Ascending aorta (tissue), 2 donors: ENCODE results near the gene EPHB2. TPM values are rescaled to one million over a fixed set of nuclear protein-coding genes. Genes with fewer than 3 reads are reported as not detected.

Experiments
- DNase-seq, 2 donors: peaks; one replicate each; pipeline ENCODE4 v3.0.0-alpha.2; 2019; ENCODE audit warnings: low spot score in 2 of 2
- H3K27ac ChIP-seq, 2 donors: fragments of 200-600 bp; sonication (generic); one replicate each; pipeline ENCODE4 v1.5.1; 2016 to 2017; ENCODE audit warnings: mild to moderate bottlenecking in 1 of 2
- H3K27me3 ChIP-seq: fragments of 200-600 bp; sonication (generic); one replicate; pipeline ENCODE4 v1.5.1; 2017
- H3K36me3 ChIP-seq, 2 donors: fragments of 200-600 bp; sonication (generic); one replicate each; pipeline ENCODE4 v1.5.1; 2016
- H3K4me1 ChIP-seq, 2 donors: fragments of 200-600 bp; sonication (generic); one replicate each; pipeline ENCODE4 v1.5.1; 2016 to 2017; ENCODE audit warnings: mild to moderate bottlenecking in 1 of 2
- H3K4me3 ChIP-seq, 2 donors: fragments of 200-600 bp; sonication (generic); one replicate each; pipeline ENCODE4 v1.5.1; 2016 to 2017; ENCODE audit warnings: mild to moderate bottlenecking in 1 of 2
- H3K9me3 ChIP-seq, 2 donors: fragments of 200-600 bp; sonication (generic); one replicate each; pipeline ENCODE4 v1.5.1; 2016
- CTCF ChIP-seq, 3 experiments: fragments of 200-600 bp in 2 of 3; fragments of 450-650 bp in 1 of 3; sonication (generic) in 2 of 3; IDR thresholded peaks; one replicate each; pipeline ENCODE4 v1.5.1; 2016 to 2019; ENCODE audit warnings: antibody characterized with exemption in 3 of 3, mild to moderate bottlenecking in 1 of 3, moderate library complexity in 1 of 3
- intact Hi-C: fragments of 100-400 bp; cut with DNase I; formaldehyde crosslinking; loops from one replicate; pipeline ENCODE4 v1.15.1; 2023
- total RNA-seq: library from RNA; depleted of rRNA; stranded (reverse); fragments of >200 nt; gene quantifications from one replicate; pipeline ENCODE4 v1.1.0, GENCODE V29; 2016

EPHB2 gene
- total RNA-seq, 1 donor from 2014 or later: 3.2 TPM

GRCh38 chr1:22787636-22788035, 77.0 kb downstream of the EPHB2 start:
- no peak for DNase-seq
- TF ChIP-seq CTCF (IDR thresholded peaks at IDR 0.05): no peak
- intact Hi-C loops: no loop called here
- no peak overlapping the region for H3K27ac ChIP-seq
- no peaks in the 10 kb centered on the region for H3K36me3 ChIP-seq
- no peak overlapping the region for H3K4me3 ChIP-seq
- H3K9me3 ChIP-seq: no peaks in the 10 kb centered on the region
- no peaks in the 10 kb centered on the region for H3K4me1 ChIP-seq
- no peaks in the 10 kb centered on the region for H3K27me3 ChIP-seq

- Histone ChIP-seq H3K4me3 (no peak overlapping the region), H3K36me3 (no peaks in the 10 kb centered on the region), H3K9me3 (no peaks in the 10 kb centered on the region), H3K27ac (no peak overlapping the region), H3K27me3 (no peaks in the 10 kb centered on the region), H3K4me1 (no peaks in the 10 kb centered on the region)
- TF ChIP-seq CTCF (IDR thresholded peaks at IDR 0.05): no peak
- intact Hi-C loops: no loop called here
- DNase-seq: no peak
These were observed 77.6 kb downstream of the EPHB2 start for GRCh38 chr1:22788254-22788661.

- Histone ChIP-seq H3K4me3 (no peak overlapping the region), H3K36me3 (no peaks in the 10 kb centered on the region), H3K27ac (no peak overlapping the region), H3K27me3 (no peaks in the 10 kb centered on the region), H3K4me1 (peaks cover 0 to 1% of the 10 kb centered on the region in 2 donors), H3K9me3 (no peaks in the 10 kb centered on the region)
- no peak for DNase-seq
- no peak for TF ChIP-seq CTCF (IDR thresholded peaks at IDR 0.05)
- intact Hi-C loops: no loop called here
These were observed 78.8 kb downstream of the EPHB2 start for GRCh38 chr1:22789356-22789994.

GRCh38 chr1:22790232-22791008, 79.8 kb downstream of the EPHB2 start:
- intact Hi-C loops: no loop called here
- Histone ChIP-seq H3K4me1 (peaks cover 4% of the 10 kb centered on the region in 2 donors), H3K27me3 (no peaks in the 10 kb centered on the region), H3K4me3 (no peak overlapping the region), H3K9me3 (no peaks in the 10 kb centered on the region), H3K36me3 (no peaks in the 10 kb centered on the region), H3K27ac (no peak overlapping the region)
- no peak for DNase-seq
- TF ChIP-seq CTCF (IDR thresholded peaks at IDR 0.05): no peak

GRCh38 chr1:22791831-22792347, 81.2 kb downstream of the EPHB2 start:
- intact Hi-C loops: no loop called here
- Histone ChIP-seq H3K4me1 (peaks cover 4% of the 10 kb centered on the region in 2 donors), H3K27me3 (no peaks in the 10 kb centered on the region), H3K27ac (no peak overlapping the region), H3K4me3 (no peak overlapping the region), H3K36me3 (no peaks in the 10 kb centered on the region), H3K9me3 (no peaks in the 10 kb centered on the region)
- no peak for TF ChIP-seq CTCF (IDR thresholded peaks at IDR 0.05)
- no peak for DNase-seq
